ENCODE results near the gene RC3H1. TPM values are rescaled to one million over a fixed set of nuclear protein-coding genes. Genes with fewer than 3 reads are reported as not detected.
"Not testable (repeated sequence)": the region's sequence is repeated elsewhere in the genome, so short reads cannot be mapped to it uniquely, and the experiment has no call there.

RC3H1 gene
- total RNA-seq, 1 donor from 2014 or later = 25.3 TPM

DNA sequence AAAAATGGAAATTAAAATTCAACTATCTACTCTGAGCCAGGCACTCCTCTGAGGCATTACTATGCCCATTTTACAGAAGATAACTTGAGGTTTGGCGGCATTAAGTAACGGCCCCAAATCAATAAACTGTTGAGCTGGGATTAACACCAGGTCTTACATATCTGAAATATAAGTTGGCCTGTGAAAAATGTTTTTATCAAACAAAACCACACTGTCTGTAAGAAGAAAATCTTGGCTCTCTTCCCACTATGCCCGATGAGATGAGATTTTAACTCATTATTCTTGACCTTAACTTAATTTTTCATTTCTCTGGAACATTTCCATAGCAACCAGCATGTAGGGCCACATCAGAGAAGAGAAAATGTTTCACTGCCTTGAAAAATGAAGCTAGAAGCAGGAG, 21.8 kb downstream of the RC3H1 start:
- TF ChIP-seq POLR2AphosphoS5 (IDR thresholded peaks at IDR 0.05; ENCODE audit: insufficient read depth in 1 of 2, low read depth in 1 of 2) (no peak), POLR2A (IDR thresholded peaks at IDR 0.05) (no peak), CTCF (IDR thresholded peaks at IDR 0.05) (no peak)
- no peaks in the 10 kb centered on the region for H3K9me3 ChIP-seq
- no peak for DNase-seq (ENCODE audit: extremely low spot score in 2 of 2)
- peaks cover 62% of the 10 kb centered on the region for H3K4me1 ChIP-seq
- no peaks in the 10 kb centered on the region for H3K36me3 ChIP-seq
- no peaks in the 10 kb centered on the region for H3K27me3 ChIP-seq
- intact Hi-C loops (cut with DNase I) = no loop called here
- no peak overlapping the region for H3K27ac ChIP-seq
- H3K4me3 ChIP-seq = no peak overlapping the region

DNA sequence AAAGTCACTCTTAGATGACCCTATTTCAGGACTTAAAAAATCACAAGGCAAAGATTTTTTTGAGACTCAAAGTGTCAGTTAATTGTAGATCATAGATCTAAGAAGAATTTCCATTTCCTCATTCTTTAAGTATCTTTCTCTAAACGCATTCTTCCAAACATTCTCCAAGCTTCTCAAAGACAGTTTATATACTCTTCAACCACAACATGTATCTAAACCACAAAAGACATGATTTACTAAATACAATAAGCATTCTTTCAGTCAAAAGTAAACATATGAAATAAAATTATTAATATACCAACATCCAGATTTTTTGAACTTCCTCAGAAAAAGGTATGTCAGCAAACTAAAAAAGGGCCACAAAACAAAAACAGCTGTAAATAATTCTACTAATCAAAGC, 24.4 kb downstream of the RC3H1 start:
- TF ChIP-seq POLR2AphosphoS5 (IDR thresholded peaks at IDR 0.05; ENCODE audit: insufficient read depth in 1 of 2, low read depth in 1 of 2) (no peak), CTCF (IDR thresholded peaks at IDR 0.05) (no peak), POLR2A (IDR thresholded peaks at IDR 0.05) (no peak)
- intact Hi-C loops (cut with DNase I) = no loop called here
- Histone ChIP-seq H3K4me3 (no peak overlapping the region), H3K9me3 (no peaks in the 10 kb centered on the region), H3K36me3 (no peaks in the 10 kb centered on the region), H3K27ac (no peak overlapping the region), H3K27me3 (no peaks in the 10 kb centered on the region), H3K4me1 (peaks cover 45% of the 10 kb centered on the region)
- DNase-seq (ENCODE audit: extremely low spot score in 2 of 2) = no peak

- Histone ChIP-seq H3K4me1 (peaks cover 37% of the 10 kb centered on the region), H3K27ac (no peak overlapping the region), H3K36me3 (peaks cover 0 to 7% of the 10 kb centered on the region in 2 donors), H3K4me3 (no peak overlapping the region), H3K27me3 (no peaks in the 10 kb centered on the region), H3K9me3 (no peaks in the 10 kb centered on the region)
- intact Hi-C loops (cut with DNase I) = no loop called here
- DNase-seq (ENCODE audit: extremely low spot score in 2 of 2) = no peak
- TF ChIP-seq CTCF (IDR thresholded peaks at IDR 0.05) (no peak), POLR2AphosphoS5 (IDR thresholded peaks at IDR 0.05; ENCODE audit: insufficient read depth in 1 of 2, low read depth in 1 of 2) (no peak), POLR2A (IDR thresholded peaks at IDR 0.05) (no peak)
These were observed 25.2 kb downstream of the RC3H1 start for GRCh38 chr1:173996995-173997394.

GRCh38 chr1:173995475-173995874, 26.7 kb downstream of the RC3H1 start:
- peaks cover 22% of the 10 kb centered on the region for H3K4me1 ChIP-seq
- peaks cover 0 to 22% of the 10 kb centered on the region in 2 donors for H3K36me3 ChIP-seq
- intact Hi-C loops (cut with DNase I) = no loop called here
- no peaks in the 10 kb centered on the region for H3K9me3 ChIP-seq
- H3K27ac ChIP-seq = no peak overlapping the region
- no peak for DNase-seq (ENCODE audit: extremely low spot score in 2 of 2)
- no peaks in the 10 kb centered on the region for H3K27me3 ChIP-seq
- no peak overlapping the region for H3K4me3 ChIP-seq
- TF ChIP-seq POLR2A (IDR thresholded peaks at IDR 0.05) = no peak
- no peak for TF ChIP-seq CTCF (IDR thresholded peaks at IDR 0.05)
- TF ChIP-seq POLR2AphosphoS5 (IDR thresholded peaks at IDR 0.05; ENCODE audit: insufficient read depth in 1 of 2, low read depth in 1 of 2) = no peak

- intact Hi-C loops (cut with DNase I) = not testable (repeated sequence)
These were observed 28.2 kb downstream of the RC3H1 start for GRCh38 chr1:173993948-173994347.

GRCh38 chr1:173988068-173988467, 34.1 kb downstream of the RC3H1 start:
- Histone ChIP-seq H3K27ac (no peak overlapping the region), H3K4me1 (no peaks in the 10 kb centered on the region), H3K4me3 (no peak overlapping the region), H3K27me3 (no peaks in the 10 kb centered on the region), H3K9me3 (no peaks in the 10 kb centered on the region), H3K36me3 (peaks cover 0 to 42% of the 10 kb centered on the region in 2 donors)
- intact Hi-C loops (cut with DNase I) = no loop called here
- no peak for TF ChIP-seq POLR2A (IDR thresholded peaks at IDR 0.05)
- no peak for TF ChIP-seq CTCF (IDR thresholded peaks at IDR 0.05)
- no peak for TF ChIP-seq POLR2AphosphoS5 (IDR thresholded peaks at IDR 0.05; ENCODE audit: insufficient read depth in 1 of 2, low read depth in 1 of 2)
- DNase-seq (ENCODE audit: extremely low spot score in 2 of 2) = no peak

More at GRCh38 chr1:173993948-173994347, 28.2 kb downstream of the RC3H1 start:
- H3K27ac ChIP-seq; H3K4me3 ChIP-seq; H3K9me3 ChIP-seq; H3K27me3 ChIP-seq; DNase-seq (ENCODE audit: extremely low spot score in 2 of 2): not testable (repeated sequence)
- H3K4me1 ChIP-seq = peaks cover 20% of the 10 kb centered on the region
- H3K36me3 ChIP-seq = peaks cover 0 to 24% of the 10 kb centered on the region in 2 donors
